PC-9 (cell line): ENCODE data around the gene CGB1.

ENCODE experiments used
- CTCF ChIP-seq: fragments of 200-600 bp; sonication (generic); conservative IDR thresholded peaks from 2 replicates; pipeline ENCODE4 v1.6.1; 2017; ENCODE audit warnings: mixed run types, antibody characterized with exemption, mild to moderate bottlenecking, moderate library complexity
- EZH2 ChIP-seq: fragments of 200-600 bp; sonication (generic); IDR thresholded peaks from 2 replicates; pipeline ENCODE4 v1.8.0; 2017; ENCODE audit warnings: antibody characterized with exemption, low read depth

GRCh38 chr19:49020931-49021895 is 15.5 kb downstream of the CGB1 start:
- no peak for TF ChIP-seq CTCF
- no peak for TF ChIP-seq EZH2
